Mucosa of descending colon (tissue), 3 donors: Measurements from ENCODE around the gene OR52K2. TPM values are rescaled to one million over a fixed set of nuclear protein-coding genes. Genes with fewer than 3 reads are reported as not detected.

ENCODE experiments used
- ATAC-seq: fragments of 200-7000 bp; cut with Tn5 transposase; one replicate; pipeline ENCODE4 v1.9.1; 2020; ENCODE audit warnings: mild to moderate bottlenecking, moderate library complexity
- DNase-seq, 3 donors: peaks; one replicate each; pipeline ENCODE4 v3.0.0-alpha.2; 2020
- H3K36me3 ChIP-seq: fragments of 200-600 bp; one replicate; pipeline ENCODE4 v1.8.0; 2021; ENCODE audit warnings: low read depth, mild to moderate bottlenecking
- H3K4me1 ChIP-seq: fragments of 200-600 bp; one replicate; pipeline ENCODE4 v1.8.0; 2021; ENCODE audit warnings: low read depth, mild to moderate bottlenecking
- H3K4me3 ChIP-seq: fragments of 200-600 bp; one replicate; pipeline ENCODE4 v1.8.0; 2021; ENCODE audit warnings: mild to moderate bottlenecking
- H3K9me3 ChIP-seq: fragments of 200-600 bp; one replicate; pipeline ENCODE4 v1.8.0; 2021; ENCODE audit warnings: mild to moderate bottlenecking
- intact Hi-C, 2 donors: fragments of 100-400 bp; cut with DNase I in 1 of 2; cut with micrococcal nuclease in 1 of 2; formaldehyde crosslinking; loops; one replicate each; pipeline versions ENCODE4 v1.11.0 to v1.11.1; 2022; cut with DNase I, micrococcal nuclease
- total RNA-seq, 3 donors: library from RNA; stranded (reverse); fragmentation: NEBNext Ultra II Directional in 2 of 3; extraction: Animal tissue kit (Norgen Biotek cat#: 25700) in 2 of 3; gene quantifications; one replicate each; pipeline versions ENCODE4 v1.2.1 to v1.2.4, GENCODE V29; 2021 to 2023
- TF ChIP-seq, protein P1 (sequence below): fragments of 200-600 bp; IDR thresholded peaks from one replicate; pipeline ENCODE4 v1.8.0; 2022; ENCODE audit warnings: antibody characterized with exemption, mild to moderate bottlenecking
- donor health status: DM: no; HTN: no; CAD: no; lungs with moderate emphysema.
- donor health status: DM: no; HTN: no; CAD: no.
- donor health status: DM: no; HTN: yes; CAD: no.

Gene OR52K2
- total RNA-seq, 3 donors from 2014 or later: not detected

DNA sequence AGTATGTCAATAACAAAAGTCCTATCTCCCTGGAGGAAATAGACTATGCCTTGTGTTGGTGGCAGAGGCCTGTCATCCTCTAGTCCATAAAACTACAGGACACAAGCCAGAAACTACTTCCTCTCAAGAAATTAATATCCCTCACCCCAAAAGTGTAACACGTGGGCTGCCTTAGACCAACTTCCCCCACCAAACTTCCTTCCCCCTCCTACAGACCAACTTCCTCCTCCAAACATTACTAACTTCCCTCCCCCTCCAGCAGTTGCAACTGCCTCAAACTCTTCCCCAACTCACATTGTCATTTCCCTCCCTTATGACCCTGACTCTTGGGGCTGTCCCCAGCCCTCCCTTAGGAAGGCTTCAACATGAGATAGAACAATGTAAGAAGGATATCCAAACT lies 6.3 kb downstream of the OR52K2 start:
- DNase-seq (peak in 1 of 3 donors; percentile 14), ATAC-seq (peak; percentile 63)
- H3K4me3 ChIP-seq: no peak overlapping the region
- H3K4me1 ChIP-seq: no peaks in the 10 kb centered on the region
- H3K9me3 ChIP-seq: no peaks in the 10 kb centered on the region
- intact Hi-C loops: no loop called here
- TF ChIP-seq, protein P1, sequence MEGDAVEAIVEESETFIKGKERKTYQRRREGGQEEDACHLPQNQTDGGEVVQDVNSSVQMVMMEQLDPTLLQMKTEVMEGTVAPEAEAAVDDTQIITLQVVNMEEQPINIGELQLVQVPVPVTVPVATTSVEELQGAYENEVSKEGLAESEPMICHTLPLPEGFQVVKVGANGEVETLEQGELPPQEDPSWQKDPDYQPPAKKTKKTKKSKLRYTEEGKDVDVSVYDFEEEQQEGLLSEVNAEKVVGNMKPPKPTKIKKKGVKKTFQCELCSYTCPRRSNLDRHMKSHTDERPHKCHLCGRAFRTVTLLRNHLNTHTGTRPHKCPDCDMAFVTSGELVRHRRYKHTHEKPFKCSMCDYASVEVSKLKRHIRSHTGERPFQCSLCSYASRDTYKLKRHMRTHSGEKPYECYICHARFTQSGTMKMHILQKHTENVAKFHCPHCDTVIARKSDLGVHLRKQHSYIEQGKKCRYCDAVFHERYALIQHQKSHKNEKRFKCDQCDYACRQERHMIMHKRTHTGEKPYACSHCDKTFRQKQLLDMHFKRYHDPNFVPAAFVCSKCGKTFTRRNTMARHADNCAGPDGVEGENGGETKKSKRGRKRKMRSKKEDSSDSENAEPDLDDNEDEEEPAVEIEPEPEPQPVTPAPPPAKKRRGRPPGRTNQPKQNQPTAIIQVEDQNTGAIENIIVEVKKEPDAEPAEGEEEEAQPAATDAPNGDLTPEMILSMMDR: no peak
- no peaks in the 10 kb centered on the region for H3K36me3 ChIP-seq

DNA sequence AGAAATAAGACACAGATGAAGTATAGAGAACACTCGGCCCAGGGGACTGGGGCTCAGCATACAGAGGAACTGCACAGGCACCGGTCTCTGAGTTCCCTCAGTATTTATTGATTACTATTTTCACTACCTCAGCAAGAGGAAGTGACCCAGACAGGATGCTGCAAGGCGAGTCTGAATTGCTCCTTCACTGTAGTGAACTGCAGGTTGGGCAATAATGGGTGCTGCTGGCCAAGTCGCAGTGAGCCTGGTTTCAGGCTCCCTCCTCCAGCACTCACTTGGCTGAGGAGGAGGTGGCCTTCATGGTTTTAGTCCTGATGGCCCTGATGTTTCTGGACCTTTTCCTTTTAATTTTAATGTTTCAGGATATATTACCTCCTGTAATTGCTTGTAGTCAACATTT lies 10.4 kb downstream of the OR52K2 start:
- TF ChIP-seq, protein P1: no peak
- DNase-seq (peak in 1 of 3 donors; percentile 16), ATAC-seq (peak; percentile 80)
- H3K9me3 ChIP-seq: peaks cover 3% of the 10 kb centered on the region
- H3K4me3 ChIP-seq: no peak overlapping the region
- intact Hi-C loops: no loop called here
- no peaks in the 10 kb centered on the region for H3K4me1 ChIP-seq
- H3K36me3 ChIP-seq: no peaks in the 10 kb centered on the region

DNA sequence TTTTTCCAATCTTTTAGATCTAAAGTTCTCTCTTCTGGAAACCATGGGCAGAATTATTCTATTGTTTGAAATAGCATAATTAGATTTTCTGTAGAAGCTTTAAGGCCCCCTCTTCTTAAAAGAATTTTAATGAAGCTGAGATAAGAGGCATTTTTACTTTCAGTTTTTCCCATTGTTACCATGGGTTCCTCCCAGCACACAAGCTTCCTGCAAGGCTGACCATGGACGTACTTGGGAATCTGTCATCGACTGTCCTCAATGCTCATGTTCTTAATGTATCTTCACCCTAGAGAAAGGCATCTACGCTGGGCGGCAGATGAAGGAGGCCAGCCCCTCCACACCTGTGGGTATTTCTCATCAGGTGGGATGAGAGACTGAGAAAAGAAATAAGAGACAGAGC lies 11.1 kb downstream of the OR52K2 start:
- no peaks in the 10 kb centered on the region for H3K36me3 ChIP-seq
- intact Hi-C loops: no loop called here
- H3K4me1 ChIP-seq: no peaks in the 10 kb centered on the region
- ATAC-seq (no peak), DNase-seq (no peak)
- H3K4me3 ChIP-seq: no peak overlapping the region
- TF ChIP-seq, protein P1: no peak
- peaks cover 6% of the 10 kb centered on the region for H3K9me3 ChIP-seq

- intact Hi-C loops: no loop called here
- peaks cover 3% of the 10 kb centered on the region for H3K4me1 ChIP-seq
- no peak overlapping the region for H3K4me3 ChIP-seq
- TF ChIP-seq, protein P1: no peak
- ATAC-seq (no peak), DNase-seq (no peak)
- peaks cover 6% of the 10 kb centered on the region for H3K9me3 ChIP-seq
- H3K36me3 ChIP-seq: no peaks in the 10 kb centered on the region
Observed at GRCh38 chr11:4464216-4465159, 15.4 kb downstream of the OR52K2 start.

DNA sequence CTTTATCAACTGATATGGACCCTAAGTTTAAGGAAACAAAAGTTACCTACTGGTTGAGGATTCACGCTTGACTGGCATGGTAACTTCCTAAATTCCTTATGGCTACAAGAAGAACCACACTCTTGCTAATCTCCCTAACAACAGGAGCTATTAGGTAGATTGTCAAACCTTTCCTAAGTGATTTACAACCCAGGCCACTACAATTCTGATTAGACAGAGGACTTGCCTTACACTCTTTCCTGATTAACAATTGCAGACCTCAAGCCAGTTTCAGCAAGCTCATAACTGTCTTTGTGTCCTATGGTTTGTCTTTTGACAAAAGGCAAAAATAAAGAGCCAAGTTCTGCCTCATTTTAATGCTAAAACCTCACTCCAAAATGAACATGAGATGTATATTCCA lies 16.3 kb downstream of the OR52K2 start:
- TF ChIP-seq, protein P1: no peak
- H3K9me3 ChIP-seq: peaks cover 6% of the 10 kb centered on the region
- no peak overlapping the region for H3K4me3 ChIP-seq
- intact Hi-C loops: no loop called here
- ATAC-seq: no peak
- peaks cover 3% of the 10 kb centered on the region for H3K4me1 ChIP-seq
- no peak for DNase-seq
- H3K36me3 ChIP-seq: no peaks in the 10 kb centered on the region
